ENCODE results near the gene PIP5K1B.

Gene PIP5K1B

DNA sequence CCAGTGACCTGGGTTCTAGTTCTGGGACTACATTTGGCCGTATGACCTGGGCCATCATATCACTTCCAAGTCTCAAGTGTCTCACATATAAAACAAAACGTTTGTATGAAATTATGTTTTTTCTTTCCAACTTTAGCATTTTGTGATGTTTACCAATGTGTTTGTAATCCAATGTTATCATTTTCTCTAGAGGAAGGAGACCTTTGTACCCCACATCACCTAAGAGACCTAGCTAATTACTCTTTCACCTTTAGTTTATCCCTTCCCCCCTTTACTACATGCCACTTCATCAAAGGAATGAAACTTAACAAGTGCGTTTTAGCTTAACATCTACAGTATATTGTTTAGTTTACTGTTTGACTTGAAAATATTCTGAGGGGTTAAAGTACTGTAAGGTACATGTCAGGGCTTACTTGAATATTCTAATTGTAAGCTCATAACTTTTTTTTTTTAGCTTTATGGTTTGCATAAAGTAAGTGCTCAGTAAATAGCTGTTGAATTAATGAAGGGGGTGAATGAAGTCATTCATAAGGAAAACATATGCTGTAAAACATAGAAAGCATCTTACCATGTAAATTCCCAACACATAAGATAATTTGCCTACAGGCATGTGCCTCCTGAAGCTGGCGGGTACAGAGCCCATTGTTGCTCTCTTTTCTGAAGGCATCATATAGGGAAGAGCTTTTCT lies 2.9 kb downstream of the PIP5K1B start:
- no peak for DNase-seq (ENCODE audit: low spot score)

DNA sequence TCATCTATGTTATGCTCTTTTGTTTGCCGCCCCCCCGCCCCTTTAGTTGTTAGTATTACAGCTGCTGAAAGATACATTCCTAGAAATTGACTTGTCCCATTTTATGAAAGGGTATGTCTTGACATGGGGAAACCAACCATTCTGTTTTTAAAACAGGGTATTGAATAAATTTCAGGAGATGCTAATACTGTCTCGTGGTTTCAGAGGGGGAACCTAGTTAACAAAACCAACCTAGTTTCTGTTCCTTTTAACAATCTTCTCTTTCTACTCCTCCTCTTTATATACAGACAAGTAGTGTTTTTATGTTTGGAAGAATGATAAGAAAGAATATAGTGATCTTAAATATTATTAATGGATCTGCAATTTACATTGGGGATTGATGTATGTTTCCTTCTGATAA lies 3.5 kb downstream of the PIP5K1B start:
- no peak for DNase-seq (ENCODE audit: low spot score)

DNA sequence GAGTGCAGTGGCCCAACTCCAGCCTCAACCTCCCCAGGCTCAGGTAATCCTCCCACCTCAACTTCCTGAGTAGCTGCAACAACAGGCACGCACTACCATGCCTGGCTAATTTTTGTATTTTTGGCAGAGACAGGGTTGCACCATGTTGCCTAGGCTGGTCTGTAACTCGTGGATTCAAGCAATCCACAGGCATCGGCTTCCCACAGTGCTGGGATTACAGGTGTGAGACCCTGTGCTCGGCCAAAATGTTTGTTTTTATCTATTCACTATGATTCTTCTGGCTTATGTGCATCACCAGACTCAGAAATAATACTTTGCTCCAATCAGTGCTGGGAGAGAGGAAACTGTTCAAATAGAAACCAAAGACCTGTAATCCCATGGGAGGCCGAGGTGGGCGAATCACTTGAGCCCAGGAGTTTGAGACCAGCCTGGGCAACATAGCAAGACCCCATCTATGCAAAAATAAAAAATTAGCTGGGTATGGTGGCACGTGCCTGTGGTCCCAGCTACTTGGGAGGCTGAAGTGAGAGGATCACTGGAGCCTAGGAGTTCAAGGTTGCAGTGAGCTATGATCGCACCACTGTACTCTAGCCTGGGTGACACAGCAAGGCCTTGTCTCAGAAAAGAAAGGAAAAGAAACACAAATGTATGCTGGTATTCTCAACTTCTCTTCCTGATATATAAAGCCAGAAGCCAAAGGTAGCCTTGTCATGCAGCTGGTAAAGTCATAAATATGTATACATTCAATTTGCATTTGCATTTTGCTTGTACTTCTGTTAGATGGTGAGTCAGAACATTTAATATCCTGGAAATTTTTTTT lies 4.5 kb downstream of the PIP5K1B start:
- no peak for DNase-seq (ENCODE audit: low spot score)

DNA sequence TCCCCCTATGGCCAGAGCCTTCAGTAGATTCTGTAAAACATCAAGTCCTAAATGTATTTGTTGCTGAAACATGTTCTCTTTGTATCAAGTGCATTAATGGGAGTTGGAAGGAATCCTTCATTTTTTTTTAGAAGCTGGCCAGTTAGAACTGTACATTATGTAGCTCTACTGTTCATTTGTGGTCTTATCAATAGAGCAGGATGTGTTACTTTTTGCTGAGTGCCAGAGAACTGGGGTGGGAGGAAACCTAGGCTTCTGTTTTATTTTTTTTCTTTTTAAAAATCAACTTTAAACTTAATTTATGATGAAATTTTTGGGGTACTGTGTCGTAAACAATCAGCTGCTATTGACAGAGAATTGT lies 5.1 kb downstream of the PIP5K1B start:
- DNase-seq (ENCODE audit: low spot score) = no peak

DNA sequence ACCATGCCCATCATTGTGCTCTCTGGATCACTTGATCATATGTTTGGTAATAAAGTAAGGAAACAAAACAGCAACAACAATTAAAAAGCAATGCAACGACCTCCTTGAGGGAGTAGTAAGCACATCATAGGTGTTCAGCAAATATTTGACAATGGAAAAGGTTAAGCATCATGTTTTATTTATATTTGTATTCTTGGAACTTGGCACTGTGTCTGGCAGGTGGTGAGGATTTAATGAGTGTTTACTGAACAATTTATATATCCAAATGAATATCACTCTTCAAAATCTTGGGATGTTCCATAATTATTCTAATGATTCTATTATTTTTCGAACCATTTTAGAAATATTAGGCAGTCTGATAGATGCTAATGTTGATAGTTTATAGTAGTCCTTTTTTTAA lies 6.2 kb downstream of the PIP5K1B start:
- DNase-seq (ENCODE audit: low spot score) = no peak

GRCh38 chr9:68711932-68712331 lies 6.9 kb downstream of the PIP5K1B start:
- DNase-seq (ENCODE audit: low spot score) = no peak

GRCh38 chr9:68714416-68715180 lies 9.6 kb downstream of the PIP5K1B start:
- no peak for DNase-seq (ENCODE audit: low spot score)

DNA sequence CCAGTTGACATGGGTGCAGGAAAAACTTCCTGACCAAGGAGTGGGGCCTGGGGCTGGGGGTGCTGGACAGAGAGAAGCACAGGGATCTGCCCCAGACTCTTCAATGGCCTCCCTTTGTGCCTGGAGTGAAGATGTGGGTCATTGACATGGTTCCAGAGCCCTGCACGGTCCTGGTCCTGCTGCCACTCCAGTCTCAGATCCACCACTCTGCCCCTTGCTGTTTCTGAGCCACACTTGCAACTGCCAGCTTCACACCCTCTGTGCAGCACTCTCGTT lies 10.1 kb downstream of the PIP5K1B start:
- DNase-seq (ENCODE audit: low spot score) = no peak

DNA sequence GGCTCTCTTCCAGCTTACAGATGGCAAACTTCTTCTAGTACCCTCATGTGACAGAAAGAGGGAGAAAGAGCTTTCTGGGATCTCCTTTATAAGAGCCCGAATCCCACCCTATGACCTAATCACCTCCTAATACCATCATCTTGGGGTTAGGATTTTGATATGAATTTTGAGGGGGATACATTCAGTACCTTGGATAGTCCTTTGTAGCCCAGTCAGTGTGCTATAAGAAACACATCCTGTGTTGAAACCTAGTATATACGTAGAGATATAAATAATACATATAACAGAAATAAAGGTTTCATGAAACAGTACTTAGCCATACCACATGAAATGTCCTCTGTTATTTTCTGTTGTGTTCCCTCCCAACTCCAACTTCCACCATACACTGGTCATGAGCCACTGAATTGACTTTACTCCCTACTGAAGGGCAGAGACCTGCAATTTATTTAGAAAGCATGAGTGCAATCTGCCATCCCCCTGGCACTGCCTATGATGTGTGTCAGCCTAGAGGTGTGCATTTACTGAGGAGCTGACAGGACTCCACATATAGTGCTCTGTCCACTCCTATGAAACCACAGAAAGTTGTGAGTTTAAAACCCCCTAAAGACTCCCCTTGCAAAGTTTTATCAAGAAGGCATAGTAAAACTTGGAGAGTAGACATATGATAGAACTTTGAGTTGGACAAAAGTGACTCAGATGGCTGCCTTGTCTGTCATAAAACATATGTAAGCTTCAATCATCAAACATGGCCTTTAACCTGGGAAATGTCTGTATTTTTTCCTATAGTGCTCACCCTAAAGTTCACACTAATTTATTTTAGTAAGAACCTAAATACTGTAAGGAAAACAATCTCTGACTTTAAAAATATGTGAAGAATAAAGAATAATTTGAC lies 12.8 kb downstream of the PIP5K1B start:
- no peak for DNase-seq (ENCODE audit: low spot score)

GRCh38 chr9:68719847-68720246 lies 14.8 kb downstream of the PIP5K1B start:
- DNase-seq (ENCODE audit: low spot score) = no peak

DNA sequence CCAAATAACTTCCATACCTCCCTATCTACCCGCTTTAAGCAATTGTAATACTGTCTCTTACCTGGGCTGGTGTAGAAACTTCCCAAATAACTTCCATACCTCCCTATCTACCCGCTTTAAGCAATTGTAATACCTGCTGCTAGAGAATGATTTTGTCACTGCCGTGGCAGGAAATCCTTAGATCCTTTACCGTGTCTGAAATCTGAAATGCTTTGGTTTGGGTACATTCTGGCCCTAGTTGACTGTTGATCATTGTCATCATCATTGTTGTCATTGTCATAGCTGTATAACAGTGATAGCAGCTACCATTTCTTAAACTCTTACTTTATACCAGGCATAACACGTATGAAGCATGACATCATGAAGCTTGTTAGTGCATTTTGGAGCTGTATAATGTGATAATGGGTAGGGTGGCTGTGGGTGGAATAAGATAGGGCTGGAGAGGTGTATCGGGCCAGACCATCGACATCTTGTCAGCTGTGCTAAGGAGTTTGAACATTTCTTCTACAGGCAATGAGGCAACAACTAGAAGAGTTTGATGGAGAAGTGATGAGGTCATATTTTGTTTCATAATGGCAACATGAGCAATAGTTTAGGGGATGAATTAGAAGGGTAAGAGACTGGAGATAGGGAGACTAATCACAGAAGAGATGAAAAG lies 15.7 kb downstream of the PIP5K1B start:
- DNase-seq (ENCODE audit: low spot score) = no peak

DNA sequence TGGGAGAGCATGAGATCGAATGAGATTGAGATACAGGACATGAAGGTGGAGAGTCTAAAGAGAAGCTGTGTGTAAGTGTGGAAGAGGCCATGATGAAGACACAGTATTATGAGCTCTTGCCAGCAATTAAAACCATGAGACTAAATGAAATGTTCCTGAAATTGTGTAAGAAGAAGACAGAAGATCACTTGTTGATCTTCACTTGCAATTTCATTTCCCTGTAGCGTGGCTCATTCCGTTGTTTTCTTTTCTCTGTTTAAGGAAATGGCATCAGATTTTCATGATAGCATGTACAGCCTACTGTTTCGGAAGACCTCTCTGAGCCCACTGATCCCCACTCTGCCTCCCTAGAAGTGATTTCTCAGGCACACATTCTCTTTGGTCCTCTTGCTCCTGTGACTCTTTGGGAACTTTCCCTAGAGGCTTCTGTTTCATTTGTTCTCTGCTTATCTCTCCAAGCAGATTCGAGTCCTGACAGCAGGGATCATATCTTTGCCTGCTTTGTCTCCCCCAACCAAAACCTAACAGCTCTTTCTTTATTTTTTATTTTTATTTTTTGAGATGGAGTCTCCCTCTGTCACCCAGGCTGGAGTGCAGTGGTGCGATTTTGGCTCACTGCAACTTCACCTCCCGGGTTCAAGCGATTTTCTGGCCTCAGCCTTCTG lies 16.8 kb downstream of the PIP5K1B start:
- DNase-seq (ENCODE audit: low spot score) = no peak

- DNase-seq (ENCODE audit: low spot score) = no peak
Measured at GRCh38 chr9:68725070-68725469, 20.0 kb downstream of the PIP5K1B start.

DNA sequence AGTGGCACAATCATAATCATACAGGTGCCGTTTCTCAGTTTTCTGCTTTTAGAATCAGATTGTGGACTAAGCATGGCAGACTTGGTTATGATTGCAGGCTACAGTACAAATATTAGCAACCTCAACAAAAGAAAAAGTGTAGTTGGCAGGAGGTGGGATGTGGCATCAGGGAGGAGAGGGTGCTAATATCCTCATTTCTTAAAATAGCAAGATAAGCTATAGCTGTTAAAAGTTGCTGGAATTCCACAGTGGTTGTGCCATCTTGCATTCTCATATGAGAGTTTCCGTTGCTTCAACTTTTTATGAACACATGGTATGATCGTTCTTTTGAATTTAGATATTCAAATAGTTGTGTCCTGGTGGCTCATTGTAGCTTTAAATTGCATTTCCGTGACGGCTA lies 21.4 kb downstream of the PIP5K1B start:
- no peak for DNase-seq (ENCODE audit: low spot score)

GRCh38 chr9:68727636-68728035 lies 22.6 kb downstream of the PIP5K1B start:
- no peak for DNase-seq (ENCODE audit: low spot score)

DNA sequence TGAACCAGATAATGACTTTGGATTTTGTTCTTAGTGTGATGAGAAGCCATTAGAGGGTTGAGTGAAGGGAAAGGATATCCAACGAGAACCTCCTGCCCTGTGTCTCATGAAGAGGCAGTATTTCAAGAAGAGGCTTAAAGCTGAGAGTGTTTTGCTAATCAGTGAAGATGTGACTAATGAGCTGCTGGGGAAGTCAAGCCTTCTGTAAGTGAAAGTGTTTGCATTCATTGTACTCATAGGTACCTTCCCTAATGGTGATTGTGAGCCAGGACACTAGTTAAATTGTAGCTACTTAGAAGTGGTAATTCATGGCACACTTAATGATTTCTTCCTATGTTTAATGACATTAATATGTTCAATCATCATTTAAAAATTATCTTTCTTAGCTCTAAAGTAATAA lies 23.7 kb downstream of the PIP5K1B start:
- no peak for DNase-seq (ENCODE audit: low spot score)

DNA sequence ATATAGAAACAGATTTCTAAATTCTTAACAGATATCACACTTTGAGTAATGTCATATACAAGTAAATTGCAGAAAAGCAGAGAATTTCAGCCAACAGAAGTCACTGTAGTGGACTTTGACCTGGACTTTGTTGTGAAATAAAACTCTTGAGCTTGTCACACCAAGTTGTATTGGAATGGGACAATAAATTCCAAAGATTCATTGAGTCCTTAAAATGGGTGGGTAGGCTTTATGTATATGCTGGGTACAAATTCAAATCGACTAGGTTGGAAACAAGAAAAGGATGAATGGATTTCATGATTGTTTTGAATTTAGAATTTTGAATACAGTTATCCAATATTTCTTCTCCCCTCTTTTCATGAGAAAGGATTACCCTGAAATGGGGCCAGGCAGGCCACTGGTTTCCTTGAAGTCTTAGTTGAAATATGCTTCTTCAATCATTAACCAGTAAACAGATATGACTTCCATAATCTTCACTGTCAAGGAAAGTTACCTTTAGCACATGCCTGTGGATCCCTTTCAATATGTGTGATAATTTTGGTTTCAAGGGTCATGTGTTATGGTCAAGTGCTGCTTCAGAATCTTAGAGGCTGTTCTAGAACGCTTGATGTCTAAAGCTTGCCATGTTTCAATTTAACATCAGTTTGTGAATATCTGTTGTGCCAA lies 25.7 kb downstream of the PIP5K1B start:
- no peak for DNase-seq (ENCODE audit: low spot score)

GRCh38 chr9:68731857-68732256 lies 26.8 kb downstream of the PIP5K1B start:
- no peak for DNase-seq (ENCODE audit: low spot score)

DNA sequence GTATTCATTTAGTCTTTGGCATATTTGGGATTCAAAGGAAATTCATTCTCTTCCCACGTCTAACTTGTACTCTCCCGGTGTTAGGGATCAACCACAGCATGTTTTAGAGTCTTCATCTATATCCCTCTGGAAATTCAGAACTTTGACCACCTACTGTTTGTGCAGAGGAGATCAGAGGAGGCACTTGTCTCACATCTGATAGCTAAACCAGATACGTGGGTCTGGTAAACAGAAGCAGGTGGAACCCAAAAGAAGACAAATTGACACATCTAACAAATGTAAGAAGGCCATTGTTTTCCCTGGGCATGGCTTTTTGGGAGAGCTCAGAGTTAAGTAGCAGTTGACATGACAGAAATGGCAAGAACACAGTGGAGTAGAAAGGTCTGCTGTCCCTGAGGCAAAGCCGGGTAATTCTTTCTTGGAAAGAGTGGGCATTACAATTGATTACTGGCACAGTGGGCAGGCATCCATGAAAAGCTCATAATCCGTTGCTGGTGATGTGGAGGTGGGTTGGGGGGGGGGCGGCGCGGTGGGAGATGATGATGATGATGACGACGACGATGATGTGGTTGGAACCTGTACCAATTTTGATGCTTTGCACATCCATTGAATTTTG lies 27.5 kb downstream of the PIP5K1B start:
- no peak for DNase-seq (ENCODE audit: low spot score)

DNA sequence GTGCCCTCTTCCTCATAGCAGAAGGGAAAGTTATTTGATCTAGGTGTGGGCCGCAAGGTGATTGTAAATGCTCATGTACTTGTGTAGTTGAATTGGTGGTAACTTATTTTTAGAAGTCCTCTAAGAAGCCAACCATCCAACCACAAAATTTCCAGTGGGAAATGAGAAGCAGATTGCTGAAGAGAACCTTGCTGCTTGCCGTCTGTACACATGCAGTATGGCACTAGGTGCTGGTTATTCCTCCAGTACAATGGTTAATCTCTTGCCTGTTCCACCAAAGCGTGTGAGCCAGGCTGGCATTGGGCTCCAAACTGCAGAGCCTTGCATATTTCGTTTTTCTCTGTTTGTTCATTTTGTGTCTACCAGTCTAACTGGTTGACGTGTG lies 28.0 kb downstream of the PIP5K1B start:
- DNase-seq (ENCODE audit: low spot score) = no peak
